Gastrocnemius medialis (tissue), 4 donors: ENCODE data around the gene RUNDC3A. TPM values are rescaled to one million over a fixed set of nuclear protein-coding genes. Genes with fewer than 3 reads are reported as not detected.

Experiments
- ATAC-seq, 2 donors: fragments of 150-250 bp; one replicate each; pipeline ENCODE4 v1.9.1; 2016
- DNase-seq, 2 donors: peaks; one replicate each; pipeline ENCODE4 v3.0.0-alpha.2; 2019
- H3K27ac ChIP-seq, 4 donors: fragments of 200-600 bp; sonication (generic); 1 replicate in 1 of 4; 2 replicates in 3 of 4; pipeline ENCODE4 v1.5.1; 2016 to 2018; ENCODE audit warnings: mild to moderate bottlenecking in 2 of 4, moderate library complexity in 1 of 4
- H3K27me3 ChIP-seq, 3 donors: fragments of 200-600 bp; sonication (generic) in 2 of 3; 1 replicate in 1 of 3; 2 replicates in 2 of 3; pipeline versions ENCODE4 v1.5.1 to v1.6.0; 2016 to 2019; ENCODE audit warnings: mild to moderate bottlenecking in 1 of 3, moderate library complexity in 1 of 3
- H3K36me3 ChIP-seq, 2 donors: fragments of 200-600 bp; sonication (generic) in 1 of 2; one replicate each; pipeline ENCODE4 v1.5.1; 2017 to 2018
- H3K4me1 ChIP-seq, 2 donors: fragments of 200-600 bp; sonication (generic) in 1 of 2; one replicate each; pipeline ENCODE4 v1.5.1; 2016 to 2017; ENCODE audit warnings: mild to moderate bottlenecking in 2 of 2
- H3K4me3 ChIP-seq, 4 donors: fragments of 200-600 bp; sonication (generic) in 3 of 4; 1 replicate in 1 of 4; 2 replicates in 3 of 4; pipeline ENCODE4 v1.5.1; 2016 to 2019; ENCODE audit warnings: mild to moderate bottlenecking in 2 of 4
- H3K9me3 ChIP-seq, 3 donors: fragments of 200-600 bp; sonication (generic) in 2 of 3; 1 replicate in 1 of 3; 2 replicates in 2 of 3; pipeline ENCODE4 v1.5.1; 2016 to 2019
- CTCF ChIP-seq, 5 experiments: fragments of 450-650 bp in 3 of 5; fragments of 200-600 bp in 2 of 5; sonication (generic) in 2 of 5; IDR thresholded peaks in 4 of 5; conservative IDR thresholded peaks in 1 of 5; 1 replicate in 4 of 5; 2 replicates in 1 of 5; pipeline ENCODE4 v1.5.1; 2016 to 2019; ENCODE audit warnings: antibody characterized with exemption in 5 of 5, mild to moderate bottlenecking in 3 of 5, moderate library complexity in 3 of 5
- POLR2A ChIP-seq, 2 donors: fragments of 450-650 bp; IDR thresholded peaks; one replicate each; pipeline ENCODE4 v1.6.1; 2017; ENCODE audit warnings: antibody characterized with exemption in 2 of 2, mild to moderate bottlenecking in 2 of 2, moderate library complexity in 2 of 2
- in situ Hi-C, 4 donors: fragments of 200-750 bp; cut with MboI; loops; one replicate each; pipeline versions ENCODE4 v1.15.0 to v1.8.0; 2017; ENCODE audit warnings: low sequenced_read_pairs in 4 of 4
- intact Hi-C: fragments of 100-400 bp; cut with DNase I; formaldehyde crosslinking; loops from one replicate; pipeline ENCODE4 v1.15.1; 2023; ENCODE audit warnings: low total_unique reads
- total RNA-seq, 4 donors: library from RNA; depleted of rRNA; stranded (reverse); fragments of >200 nt; gene quantifications; one replicate each; pipeline versions ENCODE4 v1.1.0 to v1.2.3, GENCODE V29; 2016

RUNDC3A gene
- total RNA-seq, 4 donors from 2014 or later, result not detected

DNA sequence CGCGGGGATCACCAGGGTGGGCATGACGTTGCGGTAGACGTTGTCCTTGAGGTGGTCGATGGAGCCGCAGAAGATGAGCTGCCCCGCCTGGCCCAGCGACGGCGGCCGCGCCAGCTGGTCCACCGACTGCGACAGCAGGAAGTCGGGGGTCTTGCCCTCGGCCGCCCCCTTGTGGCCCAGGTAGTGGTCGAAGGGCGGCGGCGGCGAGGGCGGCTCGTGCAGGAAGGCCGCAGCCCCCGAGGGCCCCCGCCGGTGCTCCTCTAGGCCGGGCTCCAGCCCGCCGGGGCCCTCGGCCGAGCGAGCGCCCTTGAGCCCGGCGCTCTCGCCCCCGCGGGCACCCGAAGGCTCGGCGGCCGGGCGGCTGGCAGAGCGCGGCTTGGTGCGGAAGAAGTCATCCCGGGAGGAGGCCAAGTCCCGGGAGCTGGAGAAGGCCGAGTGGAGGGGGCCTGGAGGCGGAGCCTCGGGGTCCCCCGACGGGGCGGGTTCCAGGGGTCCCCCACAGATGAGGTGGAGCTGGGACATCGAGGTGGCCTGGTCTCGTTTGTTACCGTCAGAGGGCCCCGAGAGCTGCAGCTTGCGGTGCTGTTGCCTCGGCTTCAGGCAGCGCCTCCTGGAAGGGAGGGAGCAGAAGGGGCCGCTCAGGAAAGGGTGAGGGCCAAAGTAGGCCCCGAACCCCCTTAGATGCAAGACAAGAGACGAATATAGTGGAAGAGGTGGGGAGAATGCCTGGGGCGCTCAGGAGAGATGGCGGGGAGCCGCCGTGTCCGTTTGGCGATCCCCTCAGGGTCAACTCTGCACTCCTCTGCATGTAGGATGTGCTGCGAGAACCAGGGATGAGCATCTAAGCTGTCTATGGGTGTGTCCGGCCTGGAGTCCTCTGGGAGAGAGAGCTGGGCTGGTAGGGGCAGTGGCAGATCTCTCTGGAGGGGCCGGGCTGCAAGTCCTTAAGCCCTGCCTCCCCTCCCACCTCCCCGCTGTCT is 46.5 kb downstream of the RUNDC3A start:
- DNase-seq (no peak), ATAC-seq (no peak)
- TF ChIP-seq POLR2A (IDR thresholded peaks at IDR 0.05), result no peak
- peak in 2 of 5 experiments; percentile 31 to 60 for TF ChIP-seq CTCF (IDR thresholded peaks at IDR 0.05 in 4 of 5, conservative IDR thresholded peaks at IDR 0.05 in 1 of 5)
- in situ Hi-C loops (no loop called here), intact Hi-C loops (no loop called here)
- no peaks in the 10 kb centered on the region for H3K27me3 ChIP-seq
- no peak overlapping the region for H3K27ac ChIP-seq
- no peak overlapping the region for H3K4me3 ChIP-seq
- no peaks in the 10 kb centered on the region for H3K9me3 ChIP-seq
- H3K36me3 ChIP-seq, result peaks cover 0 to 35% of the 10 kb centered on the region in 2 donors
- H3K4me1 ChIP-seq, result no peaks in the 10 kb centered on the region

DNA sequence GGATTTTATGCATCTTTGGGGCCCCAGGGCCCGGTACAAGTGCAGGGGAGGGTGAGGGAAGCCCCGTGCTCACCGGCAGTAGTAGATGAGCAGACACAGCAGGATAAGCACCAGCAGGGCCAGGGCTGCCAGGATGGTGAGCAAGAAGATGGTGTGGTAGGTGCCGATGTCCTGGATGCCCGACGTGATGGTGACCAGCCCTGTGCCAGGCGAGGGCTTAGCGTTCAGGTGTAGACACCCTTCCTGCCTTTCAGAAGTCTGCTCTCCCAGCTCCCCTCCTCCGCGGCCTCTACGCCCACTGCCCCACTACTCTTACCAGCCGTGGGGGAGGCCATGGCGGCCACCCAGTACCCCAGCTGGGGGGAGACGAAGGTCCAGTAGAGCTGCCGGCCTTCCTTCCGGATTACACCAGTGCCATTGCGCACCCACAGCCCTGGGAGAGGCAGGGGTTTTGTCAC is 47.3 kb downstream of the RUNDC3A start:
- intact Hi-C loops, result no loop called here
- H3K27ac ChIP-seq, result no peak overlapping the region
- no peak overlapping the region for H3K4me3 ChIP-seq
- no peaks in the 10 kb centered on the region for H3K27me3 ChIP-seq
- H3K36me3 ChIP-seq, result peaks cover 0 to 27% of the 10 kb centered on the region in 2 donors
- DNase-seq (no peak), ATAC-seq (no peak)
- H3K4me1 ChIP-seq, result no peaks in the 10 kb centered on the region
- no peaks in the 10 kb centered on the region for H3K9me3 ChIP-seq
- in situ Hi-C loops, result no loop called here
- TF ChIP-seq POLR2A (IDR thresholded peaks at IDR 0.05), result no peak
- no peak for TF ChIP-seq CTCF (IDR thresholded peaks at IDR 0.05 in 4 of 5, conservative IDR thresholded peaks at IDR 0.05 in 1 of 5)

DNA sequence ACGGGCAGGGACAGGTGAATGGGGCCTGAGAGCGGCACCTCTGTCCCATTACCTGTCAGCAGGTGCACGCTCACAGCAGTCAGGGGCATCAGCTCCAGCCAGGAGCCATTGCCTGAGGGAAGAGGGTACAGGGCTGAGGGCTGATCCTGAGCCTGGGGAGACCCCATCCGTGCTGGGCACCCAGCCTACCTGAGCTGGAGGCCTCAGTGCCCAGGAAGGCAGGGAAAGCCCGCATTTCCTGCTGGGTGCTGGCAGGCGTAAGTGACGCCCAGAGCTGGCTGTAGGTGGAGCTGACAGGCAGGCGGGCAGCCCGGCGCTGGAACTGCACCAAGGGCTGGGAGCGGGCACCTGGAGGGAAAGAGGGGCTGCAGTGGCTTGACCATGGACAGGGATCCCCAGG is 47.8 kb downstream of the RUNDC3A start:
- intact Hi-C loops (no loop called here), in situ Hi-C loops (no loop called here)
- no peak overlapping the region for H3K27ac ChIP-seq
- DNase-seq (no peak), ATAC-seq (no peak)
- H3K27me3 ChIP-seq, result no peaks in the 10 kb centered on the region
- H3K4me3 ChIP-seq, result no peak overlapping the region
- peaks cover 0 to 21% of the 10 kb centered on the region in 2 donors for H3K36me3 ChIP-seq
- no peak for TF ChIP-seq CTCF (IDR thresholded peaks at IDR 0.05 in 4 of 5, conservative IDR thresholded peaks at IDR 0.05 in 1 of 5)
- no peak for TF ChIP-seq POLR2A (IDR thresholded peaks at IDR 0.05)
- no peaks in the 10 kb centered on the region for H3K9me3 ChIP-seq
- H3K4me1 ChIP-seq, result no peaks in the 10 kb centered on the region

DNA sequence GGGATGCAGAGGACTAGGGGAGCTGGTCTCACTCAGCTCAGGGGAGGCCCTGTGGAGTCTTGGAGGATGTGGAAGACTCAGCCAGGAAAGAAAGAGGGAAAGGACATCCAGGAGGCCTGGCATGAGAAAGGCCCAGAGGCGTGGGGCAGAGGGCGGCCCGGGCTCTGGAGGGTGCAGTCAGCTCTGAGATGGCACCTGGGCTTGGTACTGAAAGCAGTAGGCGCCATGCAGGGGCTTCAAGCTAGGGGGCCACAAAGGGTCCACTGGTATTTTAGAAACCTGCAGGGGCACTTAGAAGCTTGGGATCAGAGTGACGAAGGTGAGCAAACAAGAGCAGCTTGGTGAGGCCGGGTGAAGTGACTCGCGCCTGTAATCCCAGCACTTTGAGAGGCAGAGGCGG is 49.7 kb downstream of the RUNDC3A start:
- DNase-seq, result no peak

More for the DNA sequence above, 49.7 kb downstream of the RUNDC3A start:
- no peaks in the 10 kb centered on the region for H3K9me3 ChIP-seq
- in situ Hi-C loops (no loop called here), intact Hi-C loops (no loop called here)
- no peak overlapping the region for H3K27ac ChIP-seq
- no peak for TF ChIP-seq POLR2A (IDR thresholded peaks at IDR 0.05)
- no peak for TF ChIP-seq CTCF (IDR thresholded peaks at IDR 0.05 in 4 of 5, conservative IDR thresholded peaks at IDR 0.05 in 1 of 5)
- H3K4me3 ChIP-seq, result no peak overlapping the region
- peaks cover 0 to 3% of the 10 kb centered on the region in 2 donors for H3K36me3 ChIP-seq
- peaks cover 4 to 5% of the 10 kb centered on the region in 2 donors for H3K4me1 ChIP-seq
- no peak for ATAC-seq
- peaks cover 5 to 15% (median 9%) of the 10 kb centered on the region in 3 donors for H3K27me3 ChIP-seq
